ENCODE data around the gene MRPL41.
"Not testable (repeated sequence)": the region's sequence is repeated elsewhere in the genome, so short reads cannot be mapped to it uniquely, and the experiment has no call there.

The MRPL41 gene

DNA sequence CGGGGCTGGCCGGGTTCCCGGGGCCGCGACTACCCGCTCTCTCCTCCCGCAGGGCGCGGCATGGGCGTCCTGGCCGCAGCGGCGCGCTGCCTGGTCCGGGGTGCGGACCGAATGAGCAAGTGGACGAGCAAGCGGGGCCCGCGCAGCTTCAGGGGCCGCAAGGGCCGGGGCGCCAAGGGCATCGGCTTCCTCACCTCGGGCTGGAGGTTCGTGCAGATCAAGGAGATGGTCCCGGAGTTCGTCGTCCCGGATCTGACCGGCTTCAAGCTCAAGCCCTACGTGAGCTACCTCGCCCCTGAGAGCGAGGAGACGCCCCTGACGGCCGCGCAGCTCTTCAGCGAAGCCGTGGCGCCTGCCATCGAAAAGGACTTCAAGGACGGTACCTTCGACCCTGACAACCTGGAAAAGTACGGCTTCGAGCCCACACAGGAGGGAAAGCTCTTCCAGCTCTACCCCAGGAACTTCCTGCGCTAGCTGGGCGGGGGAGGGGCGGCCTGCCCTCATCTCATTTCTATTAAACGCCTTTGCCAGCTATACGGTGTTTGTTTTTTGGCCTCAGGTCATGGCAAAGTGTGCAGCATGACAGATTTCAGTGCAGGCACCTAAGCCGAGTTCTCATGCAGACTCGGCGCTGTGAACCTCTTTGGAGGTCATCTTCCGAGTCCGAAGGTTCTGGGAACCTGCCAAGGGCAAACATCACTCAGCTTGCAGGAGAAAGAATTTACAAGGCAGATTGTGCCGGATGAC is 516 bp downstream of the MRPL41 start:
- no peak for DNase-seq (ENCODE audit: low read depth, low spot score)

DNA sequence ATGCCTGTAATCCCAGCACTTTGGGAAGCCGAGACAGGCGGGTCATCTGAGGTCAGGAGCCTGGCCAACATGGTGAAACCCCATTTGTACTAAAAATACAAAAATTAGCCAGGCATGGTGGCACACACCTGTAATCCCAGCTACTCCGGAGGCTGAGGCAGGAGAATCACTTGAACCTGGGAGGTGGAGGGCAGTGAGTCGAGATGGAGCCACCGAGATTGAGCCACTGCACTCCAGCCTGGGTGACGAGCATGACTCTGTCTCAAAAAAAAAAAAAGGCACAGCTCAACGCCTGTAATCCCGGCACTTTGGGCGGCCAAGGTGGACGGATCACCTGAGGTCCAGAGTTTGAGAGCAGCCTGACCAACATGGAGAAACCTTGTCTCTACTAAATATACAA is 2.0 kb downstream of the MRPL41 start:
- not testable (repeated sequence) for DNase-seq (ENCODE audit: low read depth, low spot score)

DNA sequence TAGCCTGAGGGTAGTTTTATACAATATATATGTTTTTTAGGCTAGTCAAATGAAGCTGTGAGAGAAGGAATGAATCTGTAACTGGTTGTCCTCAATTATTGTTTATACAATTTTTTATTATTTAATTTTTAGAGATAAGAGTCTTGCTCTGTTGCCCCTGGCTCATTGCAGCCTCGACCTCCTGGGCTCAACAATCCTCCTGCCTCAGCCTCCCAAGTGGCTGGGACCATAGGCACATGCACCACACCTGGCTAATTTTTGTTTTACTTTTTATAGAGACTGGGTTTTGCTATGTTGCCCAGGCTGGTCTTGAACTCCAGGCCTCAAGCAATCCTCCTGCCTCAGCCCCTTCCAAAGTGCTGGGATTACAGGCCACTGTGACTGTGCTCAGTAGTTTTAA is 2.7 kb downstream of the MRPL41 start:
- no peak for DNase-seq (ENCODE audit: low read depth, low spot score)

- DNase-seq (ENCODE audit: low read depth, low spot score) = no peak
These were observed 3.5 kb downstream of the MRPL41 start for GRCh38 chr9:137555179-137555578.

- DNase-seq (ENCODE audit: low read depth, low spot score) = no peak
These were observed 4.6 kb downstream of the MRPL41 start for GRCh38 chr9:137556069-137556838.

- no peak for DNase-seq (ENCODE audit: low read depth, low spot score)
These were observed 6.4 kb downstream of the MRPL41 start for GRCh38 chr9:137558127-137558526.

DNA sequence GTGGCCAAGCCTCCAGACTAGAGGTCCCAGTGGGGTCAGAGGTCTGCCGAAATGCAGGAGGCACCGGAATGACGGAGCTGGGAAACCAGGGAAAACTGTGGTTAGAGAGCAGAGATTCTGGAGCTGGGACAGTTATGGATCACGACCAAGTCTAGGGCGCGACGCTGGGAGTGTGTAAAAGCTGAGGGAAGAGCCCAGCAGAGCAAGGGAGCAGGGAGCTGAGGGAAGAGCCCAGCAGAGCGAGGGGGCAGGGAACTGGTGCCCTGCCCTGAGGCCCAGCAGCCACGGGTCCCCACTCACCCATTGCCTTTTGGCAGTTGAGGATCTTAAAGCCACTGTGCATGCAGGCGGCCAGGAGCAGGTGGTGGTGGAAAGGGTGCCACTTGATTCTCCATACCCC is 12.5 kb downstream of the MRPL41 start:
- DNase-seq (ENCODE audit: low read depth, low spot score) = no peak

- DNase-seq (ENCODE audit: low read depth, low spot score) = no peak
These were observed 13.2 kb downstream of the MRPL41 start for GRCh38 chr9:137564817-137565411.

DNA sequence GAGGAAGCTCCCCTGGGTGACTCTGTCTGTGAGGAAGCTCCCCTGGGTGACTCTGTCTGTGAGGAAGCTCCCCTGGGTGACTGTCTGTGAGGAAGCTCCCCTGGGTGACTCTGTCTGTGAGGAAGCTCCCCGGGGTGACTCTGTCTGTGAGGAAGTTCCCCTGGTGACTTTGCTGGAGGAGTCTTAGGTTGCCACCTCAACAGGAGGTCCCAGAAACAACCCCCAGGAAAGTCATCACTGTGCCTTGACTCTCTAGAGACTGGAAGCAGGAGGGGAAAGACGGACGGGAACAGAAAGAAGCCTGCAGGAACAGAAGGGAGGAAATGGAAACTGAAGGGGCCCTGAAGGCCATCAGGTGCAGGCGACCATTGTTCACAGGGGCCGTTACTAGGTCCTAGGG is 16.8 kb downstream of the MRPL41 start:
- not testable (repeated sequence) for DNase-seq (ENCODE audit: low read depth, low spot score)

DNA sequence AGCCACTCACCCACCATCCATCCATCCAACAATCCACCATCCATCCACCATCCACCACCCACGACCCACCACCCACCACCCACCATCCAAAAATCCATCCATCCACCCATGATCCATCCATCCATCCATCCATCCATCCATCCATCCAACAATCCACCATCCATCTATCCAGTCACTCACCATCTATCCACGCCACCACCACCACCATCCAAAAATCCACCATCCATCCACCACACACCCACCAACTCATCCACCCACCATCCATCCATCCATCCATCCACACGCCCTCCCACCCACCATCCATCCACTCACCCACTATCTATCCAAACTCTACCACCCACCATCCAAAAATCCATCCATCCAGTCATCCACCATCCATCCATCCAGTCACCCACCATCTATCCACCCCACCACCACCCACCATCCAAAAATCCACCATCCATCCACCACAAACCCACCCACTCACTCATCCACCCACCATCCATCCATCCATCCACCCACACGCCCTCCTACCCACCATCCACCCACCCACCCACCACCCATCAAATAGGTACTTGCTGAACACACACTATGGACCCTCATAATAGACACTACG is 18.0 kb downstream of the MRPL41 start:
- DNase-seq (ENCODE audit: low read depth, low spot score) = no peak

DNA sequence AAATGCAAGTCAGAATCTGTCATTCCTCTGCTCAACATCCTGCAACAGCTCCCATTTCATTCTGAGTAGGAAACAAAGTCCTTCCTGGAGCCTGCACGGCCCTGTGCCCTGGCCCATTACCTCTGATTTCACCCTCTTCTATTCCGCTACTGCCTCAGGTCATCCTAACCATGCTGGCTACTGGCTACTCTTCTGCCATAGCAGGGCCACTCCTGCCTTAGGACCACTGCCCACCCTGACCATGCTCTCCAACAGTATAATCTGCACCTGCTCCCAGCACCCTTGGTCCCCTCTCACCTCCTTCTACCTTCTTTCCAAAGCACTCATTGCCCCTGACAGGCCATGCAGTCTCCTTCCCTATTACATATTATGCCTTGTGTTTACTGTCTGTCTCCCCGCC is 18.9 kb downstream of the MRPL41 start:
- no peak for DNase-seq (ENCODE audit: low read depth, low spot score)

DNA sequence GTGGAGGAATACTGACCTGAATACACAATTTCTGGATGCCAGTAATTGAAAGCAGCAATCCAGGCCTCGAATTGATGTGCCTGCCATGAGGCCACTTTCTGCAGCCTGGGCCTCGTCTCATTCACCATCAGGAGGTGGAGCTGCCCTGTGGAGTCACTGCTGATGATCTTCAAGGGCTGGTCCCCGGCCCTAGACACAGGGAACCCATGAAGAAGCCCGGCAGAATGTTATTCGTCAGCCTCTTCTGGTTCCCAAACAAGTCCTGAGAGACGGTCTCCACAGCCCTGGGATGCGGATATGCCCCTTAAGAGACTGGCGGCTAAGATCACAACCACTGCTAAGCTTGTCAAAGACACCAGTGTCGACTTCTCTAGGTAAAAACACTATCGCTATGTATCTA is 22.5 kb downstream of the MRPL41 start:
- no peak for DNase-seq (ENCODE audit: low read depth, low spot score)

DNA sequence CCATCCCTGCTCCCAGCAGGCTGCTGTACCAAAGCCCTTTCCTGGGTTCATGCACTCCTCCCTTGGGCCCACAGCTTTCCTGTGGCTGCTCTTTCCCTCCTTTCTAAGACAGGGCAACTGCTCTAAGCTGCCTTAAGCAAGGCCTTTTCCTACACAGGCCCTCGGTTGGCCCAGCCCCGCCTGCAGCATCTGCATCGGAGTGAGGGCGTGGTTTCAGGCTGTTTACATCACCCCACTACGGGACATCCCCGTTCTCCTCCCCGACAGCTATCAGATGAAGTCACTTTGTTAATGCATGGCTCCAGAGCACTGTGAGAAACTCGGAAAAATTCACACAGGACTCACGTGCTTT is 23.7 kb downstream of the MRPL41 start:
- DNase-seq (ENCODE audit: low read depth, low spot score) = no peak

DNA sequence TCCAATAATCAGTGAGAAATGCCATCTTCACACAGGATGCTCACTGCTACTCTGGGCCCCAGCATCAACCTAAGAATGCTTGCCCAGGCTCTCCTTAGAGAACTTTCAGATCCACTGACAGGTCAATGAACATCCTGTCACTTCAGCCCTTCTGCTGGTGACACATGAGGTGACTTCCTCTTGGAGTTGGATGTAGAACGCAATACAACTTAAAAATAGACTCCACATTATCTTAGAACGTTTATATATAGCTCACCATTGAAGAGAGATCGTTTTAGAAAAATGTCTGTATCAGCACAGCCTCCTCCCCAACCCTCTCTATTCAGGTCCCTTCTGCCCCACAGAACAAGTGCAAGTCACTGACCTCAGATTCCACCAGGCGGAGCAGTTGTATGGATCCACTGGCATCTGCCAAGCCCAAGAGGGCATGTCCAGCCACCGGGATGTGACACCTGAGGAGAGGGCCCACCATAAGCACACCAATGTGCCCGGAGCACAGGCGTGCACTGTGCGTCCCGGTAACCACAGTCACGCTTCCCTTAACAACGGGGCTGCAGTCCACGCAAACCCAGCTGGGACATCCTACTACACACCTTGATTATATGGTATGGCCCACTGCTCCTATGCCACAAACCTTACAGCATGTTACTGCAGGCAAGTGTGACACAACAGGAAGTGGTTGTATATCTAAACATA is 24.2 kb downstream of the MRPL41 start:
- DNase-seq (ENCODE audit: low read depth, low spot score) = no peak

- DNase-seq (ENCODE audit: low read depth, low spot score) = peak; percentile 94
These were observed 27.0 kb downstream of the MRPL41 start, which contains the start of gene DPH7 for GRCh38 chr9:137578518-137579258. TSS of gene DPH7 (minus strand) at chr9:137578925. CDS start at chr9:137578777, 148 bp downstream.

DNA sequence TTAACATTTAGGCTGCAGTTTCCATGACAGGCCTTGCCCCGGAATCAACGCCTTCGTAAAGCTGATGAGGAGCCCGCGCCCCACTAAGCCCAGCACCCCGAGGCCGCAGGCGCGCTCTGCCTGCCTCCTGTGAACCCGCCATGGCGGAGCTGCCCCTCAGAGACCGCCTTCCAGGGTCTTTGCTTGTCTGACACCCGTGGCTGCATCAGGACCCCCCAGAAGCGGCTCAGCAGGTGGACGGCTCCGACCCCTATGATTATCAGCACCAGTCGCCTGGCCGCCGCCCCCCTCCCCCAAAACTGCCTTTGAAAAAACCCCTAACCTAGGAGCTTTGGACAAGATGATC is 27.6 kb downstream of the MRPL41 start:
- no peak for DNase-seq (ENCODE audit: low read depth, low spot score)

- DNase-seq (ENCODE audit: low read depth, low spot score) = no peak
These were observed 28.7 kb downstream of the MRPL41 start for GRCh38 chr9:137580209-137580953.

DNA sequence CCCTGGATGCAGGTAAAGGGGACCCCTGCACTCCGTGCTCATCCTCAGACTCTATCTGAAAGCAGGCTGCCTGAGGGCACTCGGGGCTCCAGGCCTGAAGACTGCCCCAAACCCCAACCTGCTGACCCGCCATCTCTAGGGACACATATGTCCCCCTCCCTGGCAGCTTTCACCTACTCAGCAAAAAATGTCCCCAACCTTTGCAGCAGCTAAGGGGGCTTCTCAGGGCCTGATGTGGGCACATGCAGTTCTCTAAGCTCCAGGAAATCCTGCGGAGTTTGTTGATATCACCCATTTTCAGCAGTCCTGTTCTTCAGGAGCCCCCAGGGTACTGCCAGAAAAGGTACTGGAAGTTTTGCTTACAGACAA is 29.3 kb downstream of the MRPL41 start:
- no peak for DNase-seq (ENCODE audit: low read depth, low spot score)

DNA sequence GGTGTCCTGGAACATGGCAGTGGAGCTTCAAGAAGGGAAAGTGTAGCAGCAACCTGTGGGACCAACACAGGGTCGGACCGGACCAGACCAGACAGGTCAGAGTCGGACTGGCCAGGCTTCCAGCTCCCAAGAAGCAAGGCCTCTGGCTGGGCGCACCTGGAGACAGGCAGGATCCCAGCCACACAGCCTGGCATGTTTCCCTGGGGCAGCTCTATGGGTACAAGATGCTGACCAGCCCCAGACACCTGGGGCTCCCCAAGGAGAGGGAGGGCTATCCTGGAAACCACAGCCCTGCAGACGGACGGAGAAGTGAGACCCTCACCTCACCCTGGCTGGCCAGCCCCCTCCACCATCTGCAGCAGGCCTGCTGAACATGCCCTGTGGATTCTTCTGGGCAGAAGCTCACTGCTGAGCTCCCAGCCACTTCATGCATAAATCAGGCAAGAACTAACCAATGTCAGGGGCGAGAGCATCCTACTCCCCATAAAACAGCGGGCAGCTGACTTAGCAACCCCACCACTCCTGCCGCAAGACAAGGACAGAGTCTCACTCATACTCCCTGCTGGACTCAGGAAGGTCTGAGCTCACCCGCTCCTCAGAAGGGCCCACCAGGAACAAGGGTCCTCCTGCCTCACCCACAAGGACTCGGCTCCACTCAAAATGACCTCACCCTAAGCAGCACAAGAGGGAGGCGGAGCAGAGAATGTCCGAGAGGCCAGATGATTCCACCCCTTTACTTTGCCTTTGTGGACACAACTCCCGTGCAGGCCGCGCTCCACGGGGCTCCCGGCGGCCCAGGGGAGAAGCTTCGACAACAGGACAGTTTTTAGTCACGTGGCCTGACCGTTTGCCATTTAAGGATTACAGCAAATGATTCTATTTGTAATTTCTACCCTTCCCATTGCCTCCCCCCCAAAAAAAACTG is 29.9 kb downstream of the MRPL41 start:
- no peak for DNase-seq (ENCODE audit: low read depth, low spot score)
